ENCODE results near the gene KMT2E.
A peak's percentile ranks its signal among the peaks of the same experiment; 100 is the strongest.

The KMT2E gene

GRCh38 chr7:105101864-105102263, 87.9 kb downstream of the KMT2E start:
- H3K27me3 ChIP-seq = no peaks in the 10 kb centered on the region
- no peaks in the 10 kb centered on the region for H3K9me3 ChIP-seq
- H3K36me3 ChIP-seq = peaks cover 86% of the 10 kb centered on the region
- TF ChIP-seq CTCF (IDR thresholded peaks at IDR 0.05) = no peak
- H3K4me3 ChIP-seq (ENCODE audit: low read depth in 1 of 2, low read length in 1 of 2) = no peak overlapping the region
- H3K27ac ChIP-seq = no peak overlapping the region
- H3K4me1 ChIP-seq (ENCODE audit: control insufficient read depth in 1 of 2, insufficient read depth in 1 of 2, low read depth in 1 of 2, low read length in 1 of 2) = no peaks in the 10 kb centered on the region

- Histone ChIP-seq H3K27ac (no peak overlapping the region), H3K4me1 (ENCODE audit: control insufficient read depth in 1 of 2, insufficient read depth in 1 of 2, low read depth in 1 of 2, low read length in 1 of 2) (no peaks in the 10 kb centered on the region), H3K27me3 (no peaks in the 10 kb centered on the region), H3K9me3 (no peaks in the 10 kb centered on the region), H3K4me3 (ENCODE audit: low read depth in 1 of 2, low read length in 1 of 2) (no peak overlapping the region), H3K36me3 (peaks cover 86% of the 10 kb centered on the region)
- TF ChIP-seq CTCF (IDR thresholded peaks at IDR 0.05) = no peak
These were observed 88.8 kb downstream of the KMT2E start for GRCh38 chr7:105102557-105103352.

DNA sequence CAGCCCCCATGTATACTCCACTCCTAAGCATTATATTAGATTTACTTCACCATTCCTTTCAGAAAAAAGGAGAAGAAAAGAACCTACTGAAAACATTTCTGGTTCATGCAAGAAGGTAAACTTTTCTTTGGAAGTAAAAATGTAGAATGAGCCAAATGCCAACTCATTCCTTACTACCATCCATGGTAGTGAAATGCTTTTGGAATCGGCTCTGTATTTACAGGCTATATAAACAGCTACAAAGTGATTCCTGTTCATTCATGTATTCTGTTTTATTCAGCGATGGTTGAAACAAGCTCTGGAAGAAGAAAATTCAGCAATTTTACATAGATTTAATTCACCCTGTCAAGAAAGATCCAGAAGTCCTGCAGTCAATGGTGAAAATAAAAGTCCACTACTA, 91.6 kb downstream of the KMT2E start:
- peaks cover 99% of the 10 kb centered on the region for H3K36me3 ChIP-seq
- TF ChIP-seq CTCF (IDR thresholded peaks at IDR 0.05) = no peak
- H3K27ac ChIP-seq = peak overlapping the region; percentile 11
- no peaks in the 10 kb centered on the region for H3K27me3 ChIP-seq
- H3K4me1 ChIP-seq (ENCODE audit: control insufficient read depth in 1 of 2, insufficient read depth in 1 of 2, low read depth in 1 of 2, low read length in 1 of 2) = no peaks in the 10 kb centered on the region
- no peak overlapping the region for H3K4me3 ChIP-seq (ENCODE audit: low read depth in 1 of 2, low read length in 1 of 2)
- H3K9me3 ChIP-seq = no peaks in the 10 kb centered on the region

DNA sequence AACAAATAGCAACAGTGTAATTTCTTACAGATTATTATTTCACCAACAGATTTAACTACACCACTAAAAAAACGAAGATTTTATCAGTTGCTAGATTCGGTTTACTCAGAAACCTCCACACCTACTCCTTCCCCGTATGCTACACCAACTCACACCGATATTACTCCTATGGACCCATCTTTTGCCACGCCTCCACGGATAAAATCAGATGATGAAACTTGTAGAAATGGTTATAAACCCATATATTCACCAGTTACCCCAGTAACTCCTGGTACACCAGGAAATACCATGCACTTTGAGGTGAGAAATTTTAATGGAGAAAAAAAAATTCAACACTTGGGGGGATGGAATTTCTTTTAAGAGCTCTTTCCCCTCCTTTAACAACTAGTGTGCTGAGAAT, 92.5 kb downstream of the KMT2E start:
- Histone ChIP-seq H3K27me3 (no peaks in the 10 kb centered on the region), H3K4me1 (ENCODE audit: control insufficient read depth in 1 of 2, insufficient read depth in 1 of 2, low read depth in 1 of 2, low read length in 1 of 2) (no peaks in the 10 kb centered on the region), H3K4me3 (ENCODE audit: low read depth in 1 of 2, low read length in 1 of 2) (no peak overlapping the region), H3K27ac (peak overlapping the region; percentile 11), H3K36me3 (peaks cover 99% of the 10 kb centered on the region), H3K9me3 (no peaks in the 10 kb centered on the region)
- no peak for TF ChIP-seq CTCF (IDR thresholded peaks at IDR 0.05)

GRCh38 chr7:105107458-105107857, 93.5 kb downstream of the KMT2E start:
- H3K36me3 ChIP-seq = peaks cover 99% of the 10 kb centered on the region
- no peak overlapping the region for H3K27ac ChIP-seq
- H3K4me3 ChIP-seq (ENCODE audit: low read depth in 1 of 2, low read length in 1 of 2) = no peak overlapping the region
- no peak for TF ChIP-seq CTCF (IDR thresholded peaks at IDR 0.05)
- no peaks in the 10 kb centered on the region for H3K9me3 ChIP-seq
- no peaks in the 10 kb centered on the region for H3K27me3 ChIP-seq
- H3K4me1 ChIP-seq (ENCODE audit: control insufficient read depth in 1 of 2, insufficient read depth in 1 of 2, low read depth in 1 of 2, low read length in 1 of 2) = no peaks in the 10 kb centered on the region

All from neutrophil (primary cell).